HG02678 (cell line): ENCODE measurements around the gene LRP10.
"Not testable (repeated sequence)": the region's sequence is repeated elsewhere in the genome, so short reads cannot be mapped to it uniquely, and the experiment has no call there.

Source experiments
- ATAC-seq: cut with Tn5 transposase; IDR thresholded peaks from one replicate; pipeline ENCODE4 v1.9.1; 2021; ENCODE audit warnings: mild to moderate bottlenecking, moderate library complexity; ENCODE audit not compliant: unreplicated experiment

The LRP10 gene

DNA sequence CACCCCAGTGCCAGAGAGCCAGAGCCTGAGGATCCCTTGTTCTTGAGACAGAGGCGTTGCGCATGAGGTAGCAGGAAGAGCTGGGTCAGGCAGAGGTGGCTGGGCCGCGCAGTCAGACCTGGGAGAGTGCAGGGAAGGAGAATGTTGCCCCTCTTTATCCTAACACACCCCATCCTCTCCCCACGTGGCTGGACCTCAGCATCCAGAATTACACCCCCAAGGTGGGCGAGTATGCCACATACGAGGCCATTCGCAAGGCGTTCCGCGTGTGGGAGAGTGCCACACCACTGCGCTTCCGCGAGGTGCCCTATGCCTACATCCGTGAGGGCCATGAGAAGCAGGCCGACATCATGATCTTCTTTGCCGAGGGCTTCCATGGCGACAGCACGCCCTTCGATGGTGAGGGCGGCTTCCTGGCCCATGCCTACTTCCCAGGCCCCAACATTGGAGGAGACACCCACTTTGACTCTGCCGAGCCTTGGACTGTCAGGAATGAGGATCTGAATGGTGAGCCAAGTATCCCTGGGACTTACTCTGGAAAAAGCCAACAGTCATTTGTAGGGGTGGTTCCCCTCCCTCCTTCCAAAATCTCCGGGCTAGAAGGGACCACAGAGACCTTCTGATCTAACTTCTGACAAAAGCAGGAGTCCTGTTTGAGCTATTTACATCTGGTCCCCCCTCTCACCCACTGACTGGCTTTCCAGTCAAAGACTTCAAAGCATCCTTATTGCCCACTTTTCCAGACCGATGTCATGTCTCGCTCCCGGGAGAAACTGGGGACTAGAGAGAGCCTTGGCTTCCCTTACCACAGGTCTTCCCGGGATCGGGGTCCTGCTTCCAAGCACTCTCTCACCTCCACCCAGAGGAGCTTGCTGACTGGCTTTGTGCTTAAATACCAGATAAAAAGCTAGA lies 29.1 kb upstream of the LRP10 start:
- ATAC-seq: no peak

- no peak for ATAC-seq
Observed at GRCh38 chr14:22843123-22843925, 28.2 kb upstream of the LRP10 start.

- ATAC-seq: no peak
Observed at GRCh38 chr14:22844221-22845102, 27.1 kb upstream of the LRP10 start.

- no peak for ATAC-seq
Observed at GRCh38 chr14:22845103-22845394, 26.5 kb upstream of the LRP10 start.

DNA sequence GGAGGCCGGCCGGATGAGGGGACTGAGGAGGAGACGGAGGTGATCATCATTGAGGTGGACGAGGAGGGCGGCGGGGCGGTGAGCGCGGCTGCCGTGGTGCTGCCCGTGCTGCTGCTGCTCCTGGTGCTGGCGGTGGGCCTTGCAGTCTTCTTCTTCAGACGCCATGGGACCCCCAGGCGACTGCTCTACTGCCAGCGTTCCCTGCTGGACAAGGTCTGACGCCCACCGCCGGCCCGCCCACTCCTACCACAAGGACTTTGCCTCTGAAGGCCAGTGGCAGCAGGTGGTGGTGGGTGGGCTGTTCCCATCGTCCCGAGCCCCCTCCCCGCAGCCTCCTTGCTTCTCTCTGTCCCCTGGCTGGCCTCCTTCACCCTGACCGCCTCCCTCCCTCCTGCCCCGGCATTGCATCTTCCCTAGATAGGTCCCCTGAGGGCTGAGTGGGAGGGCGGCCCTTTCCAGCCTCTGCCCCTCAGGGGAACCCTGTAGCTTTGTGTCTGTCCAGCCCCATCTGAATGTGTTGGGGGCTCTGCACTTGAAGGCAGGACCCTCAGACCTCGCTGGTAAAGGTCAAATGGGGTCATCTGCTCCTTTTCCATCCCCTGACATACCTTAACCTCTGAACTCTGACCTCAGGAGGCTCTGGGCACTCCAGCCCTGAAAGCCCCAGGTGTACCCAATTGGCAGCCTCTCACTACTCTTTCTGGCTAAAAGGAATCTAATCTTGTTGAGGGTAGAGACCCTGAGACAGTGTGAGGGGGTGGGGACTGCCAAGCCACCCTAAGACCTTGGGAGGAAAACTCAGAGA lies 25.5 kb upstream of the LRP10 start:
- no peak for ATAC-seq

DNA sequence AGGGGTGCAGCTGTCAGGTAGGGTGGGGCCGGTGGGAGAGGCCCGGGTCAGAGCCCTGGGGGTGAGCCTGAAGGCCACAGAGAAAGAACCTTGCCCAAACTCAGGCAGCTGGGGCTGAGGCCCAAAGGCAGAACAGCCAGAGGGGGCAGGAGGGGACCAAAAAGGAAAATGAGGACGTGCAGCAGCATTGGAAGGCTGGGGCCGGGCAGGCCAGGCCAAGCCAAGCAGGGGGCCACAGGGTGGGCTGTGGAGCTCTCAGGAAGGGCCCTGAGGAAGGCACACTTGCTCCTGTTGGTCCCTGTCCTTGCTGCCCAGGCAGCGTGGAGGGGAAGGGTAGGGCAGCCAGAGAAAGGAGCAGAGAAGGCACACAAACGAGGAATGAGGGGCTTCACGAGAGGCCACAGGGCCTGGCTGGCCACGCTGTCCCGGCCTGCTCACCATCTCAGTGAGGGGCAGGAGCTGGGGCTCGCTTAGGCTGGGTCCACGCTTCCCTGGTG lies 24.7 kb upstream of the LRP10 start:
- ATAC-seq: no peak

DNA sequence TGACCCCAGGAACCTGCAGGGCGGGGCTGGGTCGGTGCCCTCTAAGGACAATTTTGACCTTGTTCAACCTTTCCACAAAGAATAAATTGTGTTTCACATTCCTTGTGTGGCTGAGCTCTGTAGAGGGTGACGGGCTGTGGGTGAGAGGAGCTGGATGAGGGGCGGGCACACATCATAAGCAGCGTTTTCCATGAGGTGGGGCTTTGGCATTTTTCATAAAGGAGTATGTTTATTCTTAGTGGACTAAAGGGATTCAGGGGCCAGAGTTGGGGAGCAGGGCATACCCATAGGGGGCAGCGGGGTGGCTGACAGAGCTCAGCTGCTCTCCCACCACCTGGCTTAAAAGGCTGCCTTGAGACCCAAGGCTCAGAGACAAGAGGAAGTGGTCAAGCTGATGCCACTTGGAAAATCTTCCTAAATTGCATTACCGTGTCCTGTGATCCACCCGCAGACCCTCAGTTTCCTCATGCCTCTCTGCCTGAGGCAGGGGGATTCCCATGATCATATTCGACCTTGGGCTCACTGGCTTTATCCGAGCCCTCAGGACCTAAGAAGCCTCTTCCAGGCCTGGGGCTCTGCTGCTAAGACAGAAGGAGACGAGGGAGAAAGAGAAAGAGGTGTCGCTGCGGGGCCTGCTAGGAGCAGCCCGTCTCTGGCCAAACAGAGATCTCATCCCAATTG lies 23.7 kb upstream of the LRP10 start:
- no peak for ATAC-seq

- ATAC-seq: no peak
Observed at GRCh38 chr14:22848351-22849164, 23.0 kb upstream of the LRP10 start.

DNA sequence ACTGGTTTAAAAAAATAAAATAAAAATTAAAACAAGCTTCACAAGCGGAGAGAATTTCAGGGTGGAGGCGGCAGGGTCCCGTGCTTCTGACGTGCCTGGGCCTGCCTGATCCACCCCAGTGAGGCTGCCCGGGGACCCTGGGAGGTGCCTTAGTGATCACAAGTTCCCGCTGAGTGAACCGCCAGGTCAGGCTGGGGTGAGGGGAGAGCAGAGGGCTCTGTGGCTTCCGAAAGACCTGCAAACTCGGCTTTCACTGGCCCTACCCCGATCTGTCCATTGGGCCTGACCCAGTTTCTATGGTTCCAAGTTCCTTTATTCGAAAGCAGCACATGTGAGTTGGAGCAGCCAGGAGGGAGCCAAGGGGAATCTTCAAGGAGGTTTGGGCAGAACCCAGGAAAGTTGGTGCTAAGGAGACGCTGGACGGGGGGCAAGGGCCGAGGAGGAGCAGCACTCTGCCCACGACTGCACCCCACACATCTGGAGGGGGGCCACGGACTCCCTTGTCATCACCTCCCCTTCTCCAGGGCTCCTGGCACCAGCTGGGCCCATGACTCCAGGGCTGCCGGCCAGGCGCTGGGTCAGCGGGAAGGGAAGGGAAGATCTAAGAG lies 22.2 kb upstream of the LRP10 start:
- no peak for ATAC-seq

GRCh38 chr14:22850944-22851764 lies 20.4 kb upstream of the LRP10 start:
- ATAC-seq: no peak

DNA sequence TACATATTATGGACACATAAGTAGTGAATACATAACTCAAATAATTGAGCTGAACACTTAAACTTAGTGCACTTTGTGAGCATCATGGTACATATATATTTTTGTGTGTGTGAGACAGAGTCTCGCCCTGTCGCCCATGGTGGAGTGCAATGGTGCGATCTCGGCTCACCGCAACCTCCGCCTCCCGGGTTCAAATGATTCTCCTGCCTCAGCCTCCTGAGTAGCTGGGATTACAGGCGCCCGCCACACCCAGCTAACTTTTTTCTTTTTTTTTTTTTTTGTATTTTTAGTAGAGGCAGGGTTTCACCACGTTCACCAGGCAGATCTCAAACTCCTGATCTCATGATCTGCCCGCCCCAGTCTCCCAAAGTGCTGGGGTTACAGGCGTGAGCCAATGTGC lies 19.4 kb upstream of the LRP10 start:
- not testable (repeated sequence) for ATAC-seq

DNA sequence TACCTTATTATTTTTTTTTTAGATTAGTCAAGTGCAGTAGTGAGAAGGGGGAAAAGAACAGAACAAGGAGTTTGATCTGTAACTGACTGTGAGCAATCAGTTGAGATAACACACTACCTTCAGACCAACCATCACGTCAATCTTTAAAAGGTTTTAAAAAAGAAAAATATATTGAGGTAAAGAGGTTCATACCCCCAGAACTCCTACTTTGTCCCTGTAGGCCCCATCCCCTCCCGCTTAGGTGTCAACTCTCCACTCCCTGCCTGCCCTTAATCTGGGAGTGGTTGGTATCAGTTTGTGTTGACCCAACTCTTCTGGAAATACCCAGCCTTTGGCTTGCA lies 19.0 kb upstream of the LRP10 start:
- ATAC-seq: no peak

GRCh38 chr14:22852940-22853767 lies 18.4 kb upstream of the LRP10 start:
- peak; percentile 79 for ATAC-seq

GRCh38 chr14:22854296-22854695 lies 17.2 kb upstream of the LRP10 start:
- ATAC-seq: not testable (repeated sequence)

DNA sequence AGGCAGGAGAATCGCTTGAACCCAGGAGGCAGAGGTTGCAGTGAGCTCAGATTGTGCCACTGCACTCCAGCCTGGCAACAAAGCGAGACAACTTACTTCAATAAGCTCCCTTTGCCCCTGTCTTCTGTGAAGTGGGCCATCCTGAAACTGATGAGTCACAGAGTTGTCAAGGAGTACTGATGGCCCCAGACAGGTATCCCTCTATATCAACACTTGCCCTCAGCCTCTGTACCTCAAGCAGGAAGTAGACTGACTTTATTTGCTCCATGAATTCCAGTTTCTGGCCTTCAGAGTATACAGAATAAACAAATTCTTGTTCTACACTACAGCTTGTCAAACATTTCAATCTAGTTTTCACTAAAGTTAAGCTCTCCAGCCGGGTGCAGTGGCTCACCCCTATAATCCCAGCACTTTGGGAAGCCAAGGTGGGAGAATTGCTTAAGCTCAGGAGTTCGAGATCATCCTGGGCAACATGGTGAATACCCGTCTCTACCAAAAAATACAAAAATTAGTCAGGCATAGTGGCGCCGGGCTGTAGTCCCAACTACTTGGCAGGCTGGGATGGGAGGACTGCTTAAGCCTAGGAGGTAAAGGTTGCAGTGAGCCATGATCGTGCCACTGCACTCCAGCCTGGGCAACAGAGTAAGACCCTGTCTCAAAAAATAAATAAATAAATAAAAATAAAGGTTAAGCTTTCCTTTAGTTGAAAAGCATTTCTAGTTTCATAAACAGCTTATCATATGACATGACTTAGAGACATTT lies 16.4 kb upstream of the LRP10 start:
- no peak for ATAC-seq

- no peak for ATAC-seq
Observed at GRCh38 chr14:22856428-22856827, 15.1 kb upstream of the LRP10 start.
